Prostate gland (tissue), 2 donors: Measurements from ENCODE around the gene AVPR1B.

ENCODE experiments used
- POLR2A ChIP-seq: fragments of 450-650 bp; IDR thresholded peaks from one replicate; pipeline ENCODE4 v1.6.1; 2016; ENCODE audit warnings: antibody characterized with exemption, mild to moderate bottlenecking
- POLR2AphosphoS5 ChIP-seq: sonication (generic); formaldehyde crosslinking; IDR thresholded peaks from one replicate; pipeline ENCODE4 v1.6.1; 2017; ENCODE audit warnings: antibody characterized with exemption
- TF ChIP-seq, protein P1 (sequence below), 4 experiments: fragments of 200-600 bp in 2 of 4; fragments of 450-650 bp in 2 of 4; sonication (generic) in 2 of 4; IDR thresholded peaks; 1 replicate in 3 of 4; 2 replicates in 1 of 4; pipeline ENCODE4 v1.5.1; 2016 to 2019; ENCODE audit warnings: antibody characterized with exemption in 4 of 4, mild to moderate bottlenecking in 2 of 4, moderate library complexity in 2 of 4

DNA sequence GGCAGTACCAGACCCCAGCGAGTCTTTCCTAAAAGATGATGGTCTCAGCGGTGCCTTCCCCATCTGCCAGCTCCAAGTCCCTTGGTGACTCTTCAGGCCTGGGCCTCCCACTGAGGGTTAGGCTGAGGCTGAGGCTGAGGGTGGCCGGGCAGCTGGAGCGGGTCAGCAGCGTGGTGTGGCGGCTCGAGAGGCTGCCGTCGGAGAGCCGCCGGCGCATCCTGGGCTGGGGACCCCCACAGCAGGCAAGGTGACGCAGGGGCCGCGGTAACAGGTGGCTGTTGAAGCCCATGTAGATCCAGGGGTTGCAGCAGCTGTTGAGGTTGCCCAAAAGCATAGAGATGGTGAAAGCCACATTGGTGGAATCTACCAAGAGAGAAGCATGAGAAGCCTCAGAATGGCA lies 7.0 kb downstream of the AVPR1B start:
- TF ChIP-seq, protein P1, sequence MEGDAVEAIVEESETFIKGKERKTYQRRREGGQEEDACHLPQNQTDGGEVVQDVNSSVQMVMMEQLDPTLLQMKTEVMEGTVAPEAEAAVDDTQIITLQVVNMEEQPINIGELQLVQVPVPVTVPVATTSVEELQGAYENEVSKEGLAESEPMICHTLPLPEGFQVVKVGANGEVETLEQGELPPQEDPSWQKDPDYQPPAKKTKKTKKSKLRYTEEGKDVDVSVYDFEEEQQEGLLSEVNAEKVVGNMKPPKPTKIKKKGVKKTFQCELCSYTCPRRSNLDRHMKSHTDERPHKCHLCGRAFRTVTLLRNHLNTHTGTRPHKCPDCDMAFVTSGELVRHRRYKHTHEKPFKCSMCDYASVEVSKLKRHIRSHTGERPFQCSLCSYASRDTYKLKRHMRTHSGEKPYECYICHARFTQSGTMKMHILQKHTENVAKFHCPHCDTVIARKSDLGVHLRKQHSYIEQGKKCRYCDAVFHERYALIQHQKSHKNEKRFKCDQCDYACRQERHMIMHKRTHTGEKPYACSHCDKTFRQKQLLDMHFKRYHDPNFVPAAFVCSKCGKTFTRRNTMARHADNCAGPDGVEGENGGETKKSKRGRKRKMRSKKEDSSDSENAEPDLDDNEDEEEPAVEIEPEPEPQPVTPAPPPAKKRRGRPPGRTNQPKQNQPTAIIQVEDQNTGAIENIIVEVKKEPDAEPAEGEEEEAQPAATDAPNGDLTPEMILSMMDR (IDR thresholded peaks at IDR 0.05): no peak
- TF ChIP-seq POLR2A (no peak), POLR2AphosphoS5 (no peak)
